Measurements from ENCODE around the gene CARTPT.

- TF ChIP-seq GATA2 (IDR thresholded peaks at IDR 0.05; ENCODE audit: low read depth, low read length): no peak
- TF ChIP-seq GATA3 (IDR thresholded peaks at IDR 0.05; ENCODE audit: low read depth, low read length): no peak
Observed at GRCh38 chr5:71705421-71705820, 13.7 kb upstream of the CARTPT start.

Data from SH-SY5Y (cell line).